Dedifferentiated amniotic fluid mesenchymal stem cell (primary cell): ENCODE results near the gene DDX41.
"Not testable (repeated sequence)": the region's sequence is repeated elsewhere in the genome, so short reads cannot be mapped to it uniquely, and the experiment has no call there.

Experiments used
- DNase-seq: peaks from one replicate; pipeline ENCODE4 v3.0.0-alpha.2; 2016; ENCODE audit errors: extremely low spot score

DDX41 gene

DNA sequence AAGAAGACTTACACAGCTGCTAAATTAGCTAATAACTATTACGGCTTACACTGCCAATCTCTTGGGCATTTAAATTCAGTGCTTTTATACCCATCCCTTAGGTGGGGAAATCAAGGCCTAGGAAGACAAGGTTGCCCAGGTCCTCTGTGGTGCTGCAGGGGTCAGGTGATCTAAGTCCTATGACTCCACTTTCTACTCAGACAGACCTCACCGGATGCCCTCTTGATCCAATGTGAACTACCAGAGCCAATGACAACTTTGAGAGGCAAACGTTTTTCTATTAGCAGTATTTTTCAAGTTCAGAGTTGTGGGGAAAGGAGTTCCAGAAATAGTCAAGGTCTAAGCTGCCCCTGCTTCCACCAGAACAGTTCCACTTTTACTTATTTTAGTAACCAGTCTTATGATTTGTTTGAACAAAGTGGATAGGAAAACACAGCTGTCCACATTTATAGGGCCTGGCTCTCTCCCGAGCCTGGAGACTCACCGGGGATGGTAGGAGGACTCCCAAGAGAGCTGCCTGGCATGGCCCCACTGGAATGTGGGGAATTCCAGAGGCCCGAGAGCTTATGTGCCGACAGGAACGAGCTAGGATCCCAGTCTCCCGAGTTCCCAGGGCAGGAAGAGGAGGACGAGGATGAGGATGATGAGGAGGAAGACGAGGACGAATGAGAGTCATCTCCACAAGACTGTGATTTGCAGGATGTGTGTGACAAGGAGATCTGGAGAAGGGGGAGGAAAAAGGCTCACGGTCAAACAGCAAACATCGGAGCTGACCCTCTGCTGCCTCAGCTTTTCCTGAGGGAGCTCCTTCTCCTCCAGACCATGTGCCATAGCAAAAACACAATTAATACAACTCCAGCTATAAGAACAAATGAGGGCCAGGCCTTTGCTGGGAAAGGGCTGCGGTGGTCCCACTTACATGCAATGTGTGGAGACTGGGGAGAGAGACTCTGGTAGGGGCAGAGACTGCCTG lies 20.9 kb upstream of the DDX41 start:
- DNase-seq, result peak; percentile 66

- DNase-seq, result no peak
Measured at GRCh38 chr5:177536386-177536785, 19.6 kb upstream of the DDX41 start.

GRCh38 chr5:177535125-177535524 lies 18.4 kb upstream of the DDX41 start:
- no peak for DNase-seq

- DNase-seq, result not testable (repeated sequence)
Measured at GRCh38 chr5:177534433-177534832, 17.7 kb upstream of the DDX41 start.

GRCh38 chr5:177531209-177531940 lies 14.6 kb upstream of the DDX41 start:
- DNase-seq, result no peak

DNA sequence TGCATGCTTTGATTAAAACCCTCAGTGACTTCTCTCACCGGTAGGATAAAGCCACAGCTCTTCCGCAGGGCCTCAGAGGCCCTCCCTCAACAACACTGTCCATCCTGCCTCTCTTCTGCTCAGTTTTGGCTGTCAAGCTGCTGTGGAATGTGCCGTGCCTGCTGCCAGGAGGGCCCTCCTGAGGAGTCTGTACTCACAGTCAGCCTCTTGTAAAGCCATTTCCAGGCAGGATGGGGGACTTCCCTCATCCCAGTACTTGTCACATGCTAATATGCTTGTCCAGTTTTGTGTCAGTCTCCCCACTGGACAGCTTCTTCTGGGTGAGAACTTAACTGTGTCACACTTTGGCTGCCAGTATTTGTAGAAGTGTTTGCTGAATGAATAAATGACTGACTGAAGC lies 13.9 kb upstream of the DDX41 start:
- no peak for DNase-seq

DNA sequence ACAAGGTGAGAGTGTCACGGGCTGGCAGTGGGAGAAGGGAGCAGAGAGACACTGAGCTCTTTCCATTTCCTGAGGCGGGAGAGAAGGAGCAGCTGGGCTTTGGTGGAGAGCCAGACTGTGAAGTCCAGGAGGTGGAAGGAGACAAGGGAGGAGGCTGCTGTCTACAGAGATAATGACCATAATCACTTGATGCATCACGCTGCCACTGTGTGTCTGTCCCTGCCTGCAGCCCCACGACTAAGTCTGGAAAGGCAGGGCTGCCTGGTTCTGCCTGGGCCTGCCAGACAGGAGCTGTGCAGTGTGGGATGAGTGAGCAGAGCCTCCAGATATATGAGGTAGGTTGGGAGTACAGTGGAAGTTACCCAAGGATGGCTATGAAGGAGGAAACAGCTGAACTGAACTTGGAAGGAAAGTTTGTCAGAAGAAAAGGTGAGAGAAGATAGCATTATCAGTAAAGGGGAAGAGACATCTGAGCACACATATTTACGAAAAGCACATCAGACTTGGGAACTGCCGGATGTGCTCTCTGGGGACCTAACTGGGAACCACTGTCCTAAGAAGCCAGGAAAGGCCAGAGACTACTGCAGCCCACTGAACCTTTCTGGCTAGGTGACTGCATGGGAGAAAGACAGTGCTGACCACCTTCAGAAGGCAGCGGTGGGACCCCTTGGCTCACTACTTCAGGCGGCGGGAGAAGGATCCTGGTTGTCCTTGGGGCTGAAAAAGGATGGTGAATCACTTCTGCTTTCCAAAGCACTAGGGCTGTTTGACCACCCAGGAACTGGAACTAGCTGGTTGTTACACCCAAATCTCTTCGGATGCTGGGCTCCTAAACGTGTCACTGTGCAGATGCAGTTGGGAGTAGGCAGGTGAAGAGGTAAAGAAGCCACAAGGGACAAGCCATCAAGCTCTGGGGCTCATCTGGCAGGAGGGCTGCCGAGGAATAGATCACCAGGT lies 12.8 kb upstream of the DDX41 start:
- no peak for DNase-seq

- no peak for DNase-seq
Measured at GRCh38 chr5:177528631-177529030, 11.9 kb upstream of the DDX41 start.

DNA sequence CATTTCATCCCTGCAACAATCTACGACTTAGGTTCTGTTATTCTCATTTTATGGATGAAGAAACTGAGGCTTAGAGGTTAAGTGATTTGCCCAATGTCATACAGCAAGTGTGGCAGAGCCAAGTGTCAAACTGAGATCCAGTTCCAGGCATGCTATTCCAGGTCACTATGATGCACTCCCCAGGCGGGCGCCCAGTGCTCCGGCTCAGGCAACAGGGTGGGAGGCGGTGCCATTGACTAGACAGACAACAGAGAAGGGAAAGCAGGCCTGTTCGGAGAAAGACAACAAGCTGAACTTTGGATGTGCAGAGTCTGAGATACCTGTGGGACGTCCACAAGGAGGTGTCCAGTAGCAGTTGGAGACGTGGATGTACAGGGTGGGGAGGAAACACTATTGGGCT lies 10.8 kb upstream of the DDX41 start:
- DNase-seq, result no peak

DNA sequence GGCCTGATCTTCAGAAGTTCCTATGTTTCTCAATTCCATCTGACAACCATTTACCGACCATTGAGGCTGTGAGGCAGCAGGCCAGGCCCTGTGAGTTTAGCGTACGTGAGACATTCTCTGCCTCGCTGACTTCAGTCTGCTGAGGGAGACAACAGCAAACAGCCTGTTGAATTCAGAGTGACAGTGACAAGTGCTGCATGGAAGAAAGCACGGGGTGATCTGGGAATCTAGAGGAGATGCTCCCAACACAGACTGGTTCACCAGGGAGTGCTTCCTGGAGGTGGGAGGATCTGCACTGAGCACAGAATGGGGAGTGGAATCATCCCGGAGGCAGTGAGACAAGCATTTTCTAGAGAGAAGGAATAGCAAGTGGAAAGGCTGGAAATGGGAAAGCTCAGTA lies 10.0 kb upstream of the DDX41 start:
- no peak for DNase-seq

- no peak for DNase-seq
Measured at GRCh38 chr5:177526191-177526590, 9.4 kb upstream of the DDX41 start.

GRCh38 chr5:177524941-177525655 lies 8.3 kb upstream of the DDX41 start:
- DNase-seq, result no peak

DNA sequence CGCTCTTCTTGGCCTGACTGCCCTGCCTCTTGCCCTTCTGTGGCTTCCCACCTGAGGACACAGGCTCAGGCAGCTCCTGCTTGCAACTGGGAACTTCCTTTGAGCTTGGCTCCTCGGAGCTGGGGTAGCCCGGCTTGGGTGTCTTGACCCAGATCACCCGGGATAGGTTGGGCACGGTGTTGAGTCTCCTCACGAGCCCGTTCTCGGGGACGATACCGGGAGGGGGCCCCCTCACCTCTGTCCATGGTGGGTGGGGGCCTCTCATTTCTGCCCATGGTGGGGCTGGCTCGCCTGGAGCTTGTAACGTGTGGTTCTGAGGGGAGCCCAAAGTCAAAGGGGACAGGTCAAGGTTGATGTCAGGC lies 7.8 kb upstream of the DDX41 start:
- no peak for DNase-seq

DNA sequence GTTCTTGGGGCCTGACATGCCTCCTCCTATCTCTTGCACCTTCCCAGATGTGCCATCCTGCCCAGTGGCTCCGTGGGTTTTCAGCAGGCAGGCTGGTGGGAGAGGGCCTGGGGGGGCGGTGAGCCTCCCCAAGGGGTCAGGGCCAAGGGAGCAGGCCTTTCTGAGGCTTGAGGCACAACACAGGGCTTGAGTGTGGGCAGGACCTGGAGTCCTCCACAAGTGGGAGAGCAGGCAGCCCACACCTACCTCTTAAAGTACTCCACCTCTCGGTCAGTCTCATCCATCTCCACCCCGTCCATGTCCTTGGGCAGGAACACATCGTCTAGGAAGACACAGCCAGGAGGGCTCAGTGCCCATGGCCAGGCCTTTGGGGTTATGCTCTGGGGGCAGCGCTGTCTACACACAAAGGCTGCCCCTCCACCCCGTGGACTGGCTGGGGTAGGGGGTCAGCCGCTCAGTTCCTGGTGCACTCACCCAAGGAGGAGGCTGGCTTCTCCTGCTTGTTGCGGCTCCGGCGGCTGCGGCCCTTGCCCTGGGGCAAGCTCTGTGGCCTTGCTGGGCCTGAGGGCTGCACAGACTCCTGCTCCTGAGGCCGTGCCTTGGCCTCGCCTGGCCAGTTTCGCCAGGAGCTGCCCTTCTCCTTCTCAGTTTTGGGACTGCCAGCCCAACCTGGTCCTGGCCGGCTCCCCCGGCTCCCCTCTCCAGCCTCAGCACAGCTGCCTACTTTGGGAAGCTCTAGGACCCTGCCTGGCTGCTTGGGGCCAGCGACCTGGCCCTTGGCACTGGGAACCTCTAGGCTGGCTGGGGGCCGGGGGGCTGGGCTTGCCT lies 7.2 kb upstream of the DDX41 start:
- no peak for DNase-seq

DNA sequence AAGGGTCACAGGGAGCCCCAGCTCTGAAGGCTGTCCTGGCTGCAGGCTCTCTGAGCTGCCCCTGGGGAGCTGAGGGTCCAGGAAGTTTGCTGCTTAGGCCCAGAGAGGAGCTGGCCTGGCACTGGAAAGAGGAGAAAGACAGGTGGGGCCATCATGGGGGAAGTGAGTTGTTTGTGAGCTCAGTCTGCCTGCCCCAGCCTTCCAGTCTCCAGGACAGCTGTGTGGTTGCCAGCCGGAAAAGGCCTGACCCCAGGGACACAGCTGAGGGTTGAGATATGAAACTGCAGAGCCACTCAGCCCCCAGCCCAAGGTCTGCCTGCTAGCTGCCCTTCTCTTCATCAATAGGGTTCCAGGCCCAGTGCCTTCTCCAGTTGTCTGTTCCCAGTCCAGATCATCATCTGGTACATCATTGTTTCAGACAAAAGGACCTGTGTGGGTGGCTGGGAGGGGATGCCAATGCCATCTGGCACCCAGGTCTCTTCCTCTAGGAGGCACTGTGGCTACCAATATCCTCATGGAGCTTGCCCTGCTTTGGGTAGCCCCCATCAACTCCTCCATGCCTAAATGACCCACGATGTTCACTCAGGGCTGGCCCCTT lies 4.3 kb upstream of the DDX41 start:
- DNase-seq, result no peak

DNA sequence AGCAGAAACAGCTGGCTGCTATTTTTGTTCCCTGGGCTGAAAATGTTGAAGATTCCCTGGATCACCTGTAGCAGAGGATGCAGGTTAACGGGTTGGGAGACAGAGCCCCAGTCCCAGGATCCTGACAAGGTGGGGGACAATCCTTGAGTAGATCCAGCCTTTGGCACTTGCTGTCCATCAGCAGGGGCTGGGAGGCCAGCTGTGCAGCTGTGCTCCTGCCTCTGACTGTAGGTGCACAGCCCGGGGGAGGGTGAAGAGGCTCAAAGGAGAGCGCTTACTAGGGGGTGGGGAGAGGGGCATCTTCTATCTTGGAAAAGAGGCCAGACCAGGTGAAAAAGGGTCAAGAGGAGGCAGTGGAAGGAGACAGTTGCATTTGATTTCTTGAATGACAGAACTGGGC lies 3.5 kb upstream of the DDX41 start:
- DNase-seq, result no peak

DNA sequence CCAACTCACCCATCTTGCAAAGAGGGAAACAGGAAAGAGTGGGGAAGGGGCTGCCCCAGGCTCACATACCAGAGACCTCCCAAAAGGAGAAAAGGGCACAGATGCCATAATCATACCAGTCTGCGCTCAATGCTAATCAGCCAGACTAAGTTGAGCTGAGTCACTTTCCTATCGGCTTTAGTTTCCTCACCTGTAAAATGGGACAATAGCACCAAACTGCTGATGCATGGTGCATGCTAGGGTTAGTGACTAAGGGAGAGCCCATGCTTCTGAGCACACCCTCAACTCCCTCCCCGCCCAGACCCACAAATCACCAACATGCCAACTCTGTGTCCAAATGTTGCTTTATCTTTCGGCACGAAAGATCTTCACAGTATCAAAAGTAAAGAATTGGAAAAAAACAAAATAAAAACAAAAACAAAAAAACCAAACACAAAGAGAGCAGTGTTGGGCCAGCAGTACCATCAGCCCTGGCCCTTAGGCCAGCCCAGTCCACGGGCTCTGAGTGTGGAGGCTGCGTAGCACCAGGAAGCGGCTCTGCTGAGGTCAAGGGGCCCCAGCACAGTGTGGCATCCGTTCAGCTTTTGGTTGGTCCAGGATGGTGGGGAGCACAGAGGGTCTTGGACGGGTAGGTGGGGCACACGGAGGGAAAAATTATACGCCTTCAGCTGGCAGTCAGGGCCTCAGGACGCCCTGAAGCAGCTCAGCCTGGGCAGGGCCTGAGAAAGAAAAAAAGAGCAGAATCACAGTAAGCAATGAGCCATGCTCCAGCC lies 2.9 kb upstream of the DDX41 start:
- DNase-seq, result no peak

DNA sequence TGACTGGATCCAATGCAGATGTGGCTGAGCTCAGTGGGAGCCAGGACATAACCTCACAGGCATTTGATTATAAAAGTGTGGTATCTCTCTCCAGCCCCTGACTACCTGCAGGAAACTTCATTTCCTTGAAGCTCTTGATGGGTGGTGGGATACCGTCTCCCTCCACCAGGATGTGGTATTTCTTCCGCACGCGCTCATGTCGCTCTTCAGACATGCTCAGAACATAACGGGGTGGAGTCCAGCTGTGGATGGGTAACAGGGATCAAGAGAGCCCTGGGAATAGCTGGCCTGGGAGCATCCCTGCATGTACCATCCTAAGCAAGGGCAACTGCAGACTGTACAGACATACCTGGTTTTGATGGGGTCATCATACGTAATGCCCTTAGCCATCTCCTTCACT lies 1.2 kb downstream of the DDX41 start:
- no peak for DNase-seq

DNA sequence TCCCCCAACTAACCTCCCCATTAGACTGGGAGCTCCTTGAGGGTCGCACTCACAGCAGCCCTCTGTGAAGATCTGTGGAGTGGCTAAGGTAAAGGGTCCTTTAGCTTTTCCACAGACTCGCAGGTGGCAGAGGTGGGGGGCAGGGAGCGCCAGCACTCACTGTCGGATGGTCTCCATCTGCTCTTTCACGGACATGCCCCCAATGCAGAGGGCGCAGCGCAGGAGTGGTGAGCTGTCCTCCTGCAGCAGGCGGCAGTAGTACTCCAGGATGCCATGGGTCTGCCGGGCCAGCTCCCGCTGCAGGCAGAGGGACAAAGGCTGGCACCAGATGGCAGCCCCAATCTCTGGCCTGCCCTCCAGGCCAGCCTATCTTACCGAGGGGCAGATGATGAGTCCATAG lies 2.2 kb downstream of the DDX41 start:
- no peak for DNase-seq
